ENCODE data around the gene MEA1. TPM values are rescaled to one million over a fixed set of nuclear protein-coding genes. Genes with fewer than 3 reads are reported as not detected.

The MEA1 gene
- total and polyA plus RNA-seq, 9 donors, result 48.2 to 95.1 (median 63.2) TPM

- intact Hi-C loops (cut with DNase I), result loop anchor here in 2 of 4 donors (10.0 kb wide), 1 partner anchor 114 kb away; no protein-coding TSS in a partner anchor
- no peak for DNase-seq
- Histone ChIP-seq H3K36me3 (no peaks in the 10 kb centered on the region), H3K27ac (no peak overlapping the region), H3K9me3 (no peaks in the 10 kb centered on the region), H3K4me1 (ENCODE audit: insufficient read depth) (peaks cover 15% of the 10 kb centered on the region), H3K27me3 (no peaks in the 10 kb centered on the region), H3K4me3 (no peak overlapping the region)
- no peak for TF ChIP-seq CTCF (IDR thresholded peaks at IDR 0.05)
- no peak for TF ChIP-seq POLR2A (IDR thresholded peaks at IDR 0.05)
- no peak for TF ChIP-seq EP300 (IDR thresholded peaks at IDR 0.05)
- 77 to 90% (median 81%) methylated on average over 2 of the region's 2 CpGs for WGBS, 3 donors
These were observed 5.4 kb upstream of the MEA1 start for GRCh38 chr6:43019152-43019551.

- DNase-seq, result no peak
- WGBS, 3 donors, result 80 to 83% (median 81%) methylated on average over 11 to 12 of the region's 12 CpGs
- H3K9me3 ChIP-seq, result no peaks in the 10 kb centered on the region
- no peaks in the 10 kb centered on the region for H3K27me3 ChIP-seq
- TF ChIP-seq EP300 (IDR thresholded peaks at IDR 0.05) (no peak), POLR2A (IDR thresholded peaks at IDR 0.05) (no peak), CTCF (IDR thresholded peaks at IDR 0.05) (no peak)
- intact Hi-C loops (cut with DNase I), result loop anchor here in 2 of 4 donors (10.0 kb wide), 1 partner anchor 112 kb away; no protein-coding TSS in a partner anchor
- H3K4me3 ChIP-seq, result no peak overlapping the region
- H3K4me1 ChIP-seq (ENCODE audit: insufficient read depth), result peaks cover 17% of the 10 kb centered on the region
- no peak overlapping the region for H3K27ac ChIP-seq
- no peaks in the 10 kb centered on the region for H3K36me3 ChIP-seq
These were observed 3.2 kb upstream of the MEA1 start for GRCh38 chr6:43016943-43017334.

DNA sequence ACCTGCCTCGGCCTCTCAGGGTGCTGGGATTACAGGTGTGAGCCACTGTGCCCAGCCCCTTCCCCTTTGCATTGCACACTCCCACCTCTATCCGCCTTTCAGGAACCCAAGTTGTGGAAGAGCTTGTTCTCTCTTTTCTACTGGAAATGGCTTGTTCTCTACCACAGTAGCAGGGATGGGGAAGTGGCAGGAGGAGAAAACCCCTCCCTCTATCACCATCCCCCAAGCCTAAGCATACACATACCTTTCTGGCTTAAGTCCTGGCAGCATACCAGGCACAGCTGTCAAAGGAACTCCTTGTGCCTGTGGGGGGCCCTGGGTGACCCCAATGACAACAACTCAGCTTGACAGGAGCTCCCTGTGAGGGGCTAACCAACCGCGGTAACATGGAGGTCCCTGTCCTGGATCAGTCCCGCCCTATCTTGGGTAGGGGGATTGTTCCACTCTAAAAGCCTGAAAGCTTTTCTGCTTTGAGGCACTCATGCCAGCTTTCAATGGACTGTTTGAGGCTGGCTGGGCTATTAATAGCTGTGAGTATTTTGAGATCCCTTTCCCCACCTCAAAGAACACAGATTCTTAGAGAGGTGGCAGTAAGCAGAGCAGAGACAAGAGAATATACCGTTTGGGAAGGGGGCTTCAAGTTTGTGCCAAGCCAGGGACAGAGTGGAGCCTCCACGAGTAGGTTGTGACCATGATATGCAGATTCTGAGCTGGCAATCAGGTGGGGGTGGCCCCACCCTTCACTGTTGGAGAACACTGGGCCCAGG is 2.6 kb upstream of the MEA1 start:
- Histone ChIP-seq H3K36me3 (no peaks in the 10 kb centered on the region), H3K4me1 (ENCODE audit: insufficient read depth) (peaks cover 17% of the 10 kb centered on the region), H3K9me3 (no peaks in the 10 kb centered on the region), H3K27me3 (no peaks in the 10 kb centered on the region), H3K4me3 (peak overlapping the region; percentile 7), H3K27ac (no peak overlapping the region)
- TF ChIP-seq CTCF (IDR thresholded peaks at IDR 0.05) (no peak), EP300 (IDR thresholded peaks at IDR 0.05) (no peak), POLR2A (IDR thresholded peaks at IDR 0.05) (no peak)
- WGBS, 3 donors, result 57 to 62% (median 60%) methylated on average over 7 of the region's 7 CpGs
- intact Hi-C loops (cut with DNase I), result loop anchor here in 2 of 4 donors (10.0 kb wide), 1 partner anchor 112 kb away; no protein-coding TSS in a partner anchor
- no peak for DNase-seq

DNA sequence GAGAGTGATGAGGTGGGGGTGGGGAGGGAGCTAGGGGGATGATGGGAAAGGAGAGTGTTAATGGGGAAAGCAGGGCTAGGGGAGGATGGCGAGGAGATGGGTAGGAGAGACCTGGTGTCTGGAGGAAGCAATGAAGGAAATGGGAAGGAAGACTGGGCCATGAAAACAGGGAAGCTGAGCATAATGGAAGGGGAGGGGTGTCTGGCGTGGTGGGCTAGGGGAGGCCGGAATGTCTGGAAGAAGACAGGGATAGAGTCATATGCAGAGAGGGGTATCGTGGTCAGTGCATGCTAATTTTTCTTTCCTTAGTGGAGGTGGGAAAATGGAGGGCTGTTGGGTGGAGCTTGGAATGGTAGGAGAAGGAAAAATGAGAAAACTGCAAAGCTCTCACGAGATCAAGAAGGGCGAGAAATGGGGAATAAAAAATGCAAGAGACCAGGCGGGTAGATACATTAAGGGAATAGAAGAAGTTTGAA is 726 bp upstream of the MEA1 start:
- H3K36me3 ChIP-seq, result no peaks in the 10 kb centered on the region
- WGBS, 3 donors, result 0 to 2% (median 0%) methylated on average over 7 of the region's 7 CpGs
- no peak for DNase-seq
- H3K4me3 ChIP-seq, result peak overlapping the region; percentile 65
- no peaks in the 10 kb centered on the region for H3K9me3 ChIP-seq
- peaks cover 12% of the 10 kb centered on the region for H3K4me1 ChIP-seq (ENCODE audit: insufficient read depth)
- H3K27ac ChIP-seq, result peak overlapping the region in 1 of 2 donors; percentile 4
- intact Hi-C loops (cut with DNase I), result loop anchor here in 2 of 4 donors (10.0 kb wide), 1 partner anchor 110 kb away; no protein-coding TSS in a partner anchor
- TF ChIP-seq POLR2A (IDR thresholded peaks at IDR 0.05) (no peak), EP300 (IDR thresholded peaks at IDR 0.05) (no peak), CTCF (IDR thresholded peaks at IDR 0.05) (no peak)
- H3K27me3 ChIP-seq, result no peaks in the 10 kb centered on the region
